Keratinocyte (primary cell): Measurements from ENCODE around the gene SH2B3. TPM values are rescaled to one million over a fixed set of nuclear protein-coding genes. Genes with fewer than 3 reads are reported as not detected.

ENCODE experiments used
- DNase-seq: peaks from one replicate; pipeline ENCODE4 v3.0.0-alpha.2; 2011; ENCODE audit warnings: low read depth, missing footprints, low spot score
- FAIRE-seq: peaks from 2 replicates; lab custom pipeline; 2011; peaks lifted over from hg19 to GRCh38; lab: Jason Lieb, UNC
- H2AFZ ChIP-seq: 2 replicates; pipeline ENCODE4 v1.6.0; 2012; ENCODE audit warnings: low read length, control low read depth, inconsistent platforms; ENCODE audit not compliant: control insufficient read depth
- H3K27ac ChIP-seq: 2 replicates; pipeline ENCODE4 v1.5.1; 2011; ENCODE audit warnings: low read length; ENCODE audit not compliant: control insufficient read depth, insufficient read depth
- H3K27me3 ChIP-seq: 3 replicates; pipeline ENCODE4 v1.6.0; 2011; ENCODE audit warnings: low read length; ENCODE audit not compliant: control insufficient read depth, insufficient read depth; ENCODE audit errors: extremely low read depth
- H3K36me3 ChIP-seq, 2 experiments: 2 replicates in 1 of 2; 3 replicates in 1 of 2; pipeline ENCODE4 v1.5.1; 2011; ENCODE audit warnings: low read length in 2 of 2, mild to moderate bottlenecking in 1 of 2; ENCODE audit not compliant: control insufficient read depth in 2 of 2, insufficient read depth in 2 of 2; ENCODE audit errors: extremely low read depth in 1 of 2
- H3K4me1 ChIP-seq: 3 replicates; pipeline ENCODE4 v1.5.1; 2011; ENCODE audit warnings: low read length; ENCODE audit not compliant: control insufficient read depth, insufficient read depth; ENCODE audit errors: extremely low read depth
- H3K4me2 ChIP-seq: 3 replicates; pipeline ENCODE4 v1.6.0; 2011; ENCODE audit warnings: low read depth, low read length; ENCODE audit not compliant: control insufficient read depth, insufficient read depth; ENCODE audit errors: extremely low read depth
- H3K4me3 ChIP-seq, 3 experiments: fragments of 200-600 bp in 1 of 3; sonication (generic) in 1 of 3; 2 replicates in 2 of 3; 3 replicates in 1 of 3; pipeline ENCODE4 v1.5.1; 2011 to 2016; ENCODE audit warnings: low read length in 3 of 3, mild to moderate bottlenecking in 3 of 3, control low read depth in 2 of 3, inconsistent platforms in 1 of 3, low read depth in 1 of 3, mixed read lengths in 1 of 3, mixed run types in 1 of 3, moderate library complexity in 1 of 3; ENCODE audit not compliant: control insufficient read depth in 2 of 3, insufficient read depth in 2 of 3; ENCODE audit errors: extremely low read depth in 1 of 3
- H3K79me2 ChIP-seq: 2 replicates; pipeline ENCODE4 v1.6.0; 2012; ENCODE audit warnings: low read length; ENCODE audit not compliant: control insufficient read depth, insufficient read depth
- H3K9ac ChIP-seq: 3 replicates; pipeline ENCODE4 v1.6.0; 2011; ENCODE audit warnings: low read length; ENCODE audit not compliant: control insufficient read depth, insufficient read depth; ENCODE audit errors: extremely low read depth
- H3K9me1 ChIP-seq: 3 replicates; pipeline ENCODE4 v1.6.0; 2011; ENCODE audit warnings: low read length; ENCODE audit not compliant: control insufficient read depth, insufficient read depth; ENCODE audit errors: extremely low read depth
- H3K9me3 ChIP-seq: 2 replicates; pipeline ENCODE4 v1.5.1; 2012; ENCODE audit warnings: low read depth, low read length; ENCODE audit not compliant: control insufficient read depth
- H4K20me1 ChIP-seq: 3 replicates; pipeline ENCODE4 v1.6.0; 2011; ENCODE audit warnings: low read length; ENCODE audit not compliant: control insufficient read depth, insufficient read depth; ENCODE audit errors: extremely low read depth
- CTCF ChIP-seq, 3 experiments: IDR thresholded peaks in 1 of 3; conservative IDR thresholded peaks in 1 of 3; optimal IDR thresholded peaks in 1 of 3; 2 replicates in 2 of 3; 3 replicates in 1 of 3; pipeline versions ENCODE3 to v1.5.1; 2011; ENCODE audit warnings: low read length in 3 of 3, mild to moderate bottlenecking in 3 of 3, moderate library complexity in 2 of 3, control low read depth in 1 of 3, inconsistent platforms in 1 of 3; ENCODE audit not compliant: insufficient read depth in 2 of 3; ENCODE audit errors: extremely low read depth in 1 of 3
- EZH2 ChIP-seq: IDR thresholded peaks from one replicate; pipeline ENCODE4 v1.6.1; 2012; ENCODE audit warnings: inconsistent platforms, mild to moderate bottlenecking, low read length, moderate library complexity
- dilution Hi-C: fragments of 300-500 bp; cut with MboI; formaldehyde crosslinking; loops from one replicate; pipeline ENCODE4 v1.7.0; 2020; ENCODE audit warnings: low sequenced_read_pairs; ENCODE audit not compliant: extremely low pct_ligation_motif_present
- polyA plus RNA-seq, 5 experiments: library from polyadenylated mRNA; depleted of rRNA in 3 of 5; stranded (reverse) in 3 of 5; stranded (forward) in 1 of 5; unstranded in 1 of 5; fragments of >200 nt; gene quantifications; 1 replicate in 1 of 5; 2 replicates in 3 of 5; 3 replicates in 1 of 5; pipeline versions ENCODE4 v1.2.1 to v1.2.3, GENCODE V29; 2011 to 2012; ENCODE audit warnings: missing spikeins in 2 of 5, low read depth in 1 of 5, low replicate concordance in 1 of 5

Gene SH2B3
- polyA plus RNA-seq, 1 donor (not counting 4 experiments of a cell fraction or from before 2014, with no cell fraction given), result 7.7 TPM

GRCh38 chr12:111428081-111428727 is 22.5 kb downstream of the SH2B3 start:
- Histone ChIP-seq H3K9ac (no peak overlapping the region), H3K4me1 (peaks cover 24% of the 10 kb centered on the region), H3K36me3 (peaks cover 0 to 4% of the 10 kb centered on the region in 2 experiments), H3K4me2 (no peak overlapping the region), H3K9me1 (peaks cover 2% of the 10 kb centered on the region), H3K79me2 (peaks cover 30% of the 10 kb centered on the region), H3K9me3 (no peaks in the 10 kb centered on the region), H2AFZ (no peak overlapping the region), H3K27ac (no peak overlapping the region), H3K27me3 (no peaks in the 10 kb centered on the region), H4K20me1 (no peaks in the 10 kb centered on the region), H3K4me3 (no peak overlapping the region)
- no peak for TF ChIP-seq CTCF (optimal IDR thresholded peaks at IDR 0.05 in 1 of 3, IDR thresholded peaks at IDR 0.05 in 1 of 3, conservative IDR thresholded peaks at IDR 0.05 in 1 of 3; ENCODE audit: extremely low read depth in 1 of 3, insufficient read depth in 2 of 3, low read length in 3 of 3)
- no peak for TF ChIP-seq EZH2
- FAIRE-seq (no peak), DNase-seq (no peak)
- dilution Hi-C loops, result no loop called here

- Histone ChIP-seq H3K4me3 (no peak overlapping the region), H2AFZ (no peak overlapping the region), H3K4me1 (peaks cover 24% of the 10 kb centered on the region), H3K36me3 (peaks cover 0 to 4% of the 10 kb centered on the region in 2 experiments), H3K9me1 (peaks cover 2% of the 10 kb centered on the region), H3K4me2 (no peak overlapping the region), H3K27ac (no peak overlapping the region), H4K20me1 (no peaks in the 10 kb centered on the region), H3K9me3 (no peaks in the 10 kb centered on the region), H3K27me3 (no peaks in the 10 kb centered on the region), H3K9ac (no peak overlapping the region), H3K79me2 (peaks cover 30% of the 10 kb centered on the region)
- no peak for DNase-seq
- dilution Hi-C loops, result no loop called here
- FAIRE-seq, result no peak
- TF ChIP-seq EZH2 (no peak), CTCF (optimal IDR thresholded peaks at IDR 0.05 in 1 of 3, IDR thresholded peaks at IDR 0.05 in 1 of 3, conservative IDR thresholded peaks at IDR 0.05 in 1 of 3; ENCODE audit: extremely low read depth in 1 of 3, insufficient read depth in 2 of 3, low read length in 3 of 3) (no peak)
Observed at GRCh38 chr12:111428728-111429175, 23.0 kb downstream of the SH2B3 start.
